Stimulated activated CD4-positive, alpha-beta T cell treated with anti-CD3 and anti-CD28 coated beads, TNF-alpha, amount 100 ng/mL, for 1 hour (primary cell): ENCODE results near the gene KLHL4.
"Not testable (repeated sequence)": the region's sequence is repeated elsewhere in the genome, so short reads cannot be mapped to it uniquely, and the experiment has no call there.

ENCODE experiments used
- DNase-seq, 3 donors: peaks; one replicate each; pipeline ENCODE4 v3.0.0-alpha.2; 2020; ENCODE audit warnings: low read depth in 3 of 3, low spot score in 1 of 3

The KLHL4 gene

DNA sequence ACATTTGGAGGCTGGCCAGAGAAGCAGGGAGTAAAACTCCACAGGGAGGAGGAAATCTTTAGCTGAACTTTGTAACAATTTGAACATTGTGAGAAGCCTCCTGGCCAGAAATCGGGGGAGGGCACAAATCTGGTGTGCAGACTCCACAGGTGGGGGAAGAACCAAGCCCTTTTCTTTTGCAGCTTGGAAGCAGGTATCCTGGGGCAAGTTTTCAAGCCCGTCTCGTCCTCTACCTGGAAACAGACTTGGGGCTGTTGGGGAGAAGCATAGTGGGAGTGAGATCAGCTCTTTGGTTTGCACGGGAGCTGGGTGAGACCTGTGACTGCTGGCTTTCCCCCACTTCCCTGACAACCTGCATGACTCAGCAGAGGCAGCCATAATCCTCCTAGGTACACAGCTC, 123.8 kb downstream of the KLHL4 start:
- DNase-seq: not testable (repeated sequence)

DNA sequence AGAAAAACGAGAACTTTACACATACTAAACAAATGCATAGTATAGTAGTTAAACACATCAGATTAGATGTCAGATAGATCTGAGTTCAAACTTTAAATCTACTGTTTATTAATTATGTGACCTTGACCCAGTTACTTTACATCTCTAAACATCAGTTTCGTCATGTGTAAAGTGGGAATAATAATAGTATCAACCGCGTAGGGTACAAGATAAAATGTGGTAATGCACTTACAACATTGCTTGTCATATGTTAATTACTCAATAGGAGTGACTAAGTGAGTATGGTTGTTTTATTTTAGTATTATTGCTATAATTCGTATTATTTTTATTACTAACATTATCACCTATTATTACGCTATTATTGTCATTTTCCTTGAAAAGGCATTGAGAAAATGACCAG, 144.2 kb downstream of the KLHL4 start:
- DNase-seq: no peak

DNA sequence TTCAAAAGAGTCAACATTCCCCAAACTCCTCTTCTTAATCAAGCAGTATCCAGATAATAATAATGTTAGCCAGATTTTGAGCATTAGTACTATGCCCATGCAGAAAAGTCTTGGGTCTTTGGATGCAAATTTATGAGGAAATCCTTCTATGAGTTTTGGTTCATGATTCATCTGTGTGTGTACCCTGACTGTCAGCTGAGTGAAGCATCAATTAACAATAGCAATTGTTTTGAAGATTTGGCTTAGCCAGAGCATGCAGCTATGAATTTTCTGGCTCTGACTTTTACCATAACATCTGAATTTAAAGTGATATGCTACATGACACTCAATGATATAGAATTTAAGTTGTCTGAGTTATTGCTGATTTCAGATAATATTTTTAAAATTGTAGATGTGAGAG, 145.8 kb downstream of the KLHL4 start:
- no peak for DNase-seq

DNA sequence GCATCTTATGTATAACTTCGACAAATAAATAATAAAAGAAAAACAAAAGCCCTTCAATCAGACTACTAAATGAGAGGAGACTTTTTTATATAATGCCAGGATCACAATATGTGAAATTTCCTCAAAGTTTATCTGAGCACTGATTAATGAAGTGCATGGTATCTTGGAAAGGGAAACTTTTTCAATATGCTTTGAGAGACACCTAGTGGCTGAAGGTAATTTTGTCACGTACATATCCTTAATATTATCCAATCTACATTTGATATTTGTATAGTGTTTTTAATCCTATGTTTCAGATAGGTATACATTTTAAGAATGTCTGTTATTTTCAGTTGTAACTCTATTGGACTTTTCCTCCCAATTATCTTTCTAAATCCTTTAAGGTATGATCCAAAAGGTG, 146.8 kb downstream of the KLHL4 start:
- no peak for DNase-seq

DNA sequence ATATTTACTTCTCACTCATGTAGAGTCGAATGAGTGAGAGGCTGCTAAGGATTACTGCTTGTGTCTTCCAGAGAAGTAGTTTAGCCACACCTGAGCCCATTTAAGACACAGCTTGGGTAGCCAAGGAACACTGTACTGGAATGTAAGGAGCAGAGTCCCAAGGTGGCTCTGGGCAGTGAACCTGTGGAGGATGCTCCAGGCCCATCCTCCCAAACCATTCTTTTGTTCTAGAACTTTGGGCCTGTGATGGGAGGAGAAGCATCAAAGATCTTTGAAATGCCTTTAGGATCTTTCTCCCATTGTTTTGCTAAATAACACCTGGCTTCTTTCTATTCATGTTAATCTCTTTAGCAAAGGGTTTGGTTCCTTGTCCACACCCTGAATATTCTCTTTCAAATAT, 162.2 kb downstream of the KLHL4 start:
- DNase-seq: no peak

DNA sequence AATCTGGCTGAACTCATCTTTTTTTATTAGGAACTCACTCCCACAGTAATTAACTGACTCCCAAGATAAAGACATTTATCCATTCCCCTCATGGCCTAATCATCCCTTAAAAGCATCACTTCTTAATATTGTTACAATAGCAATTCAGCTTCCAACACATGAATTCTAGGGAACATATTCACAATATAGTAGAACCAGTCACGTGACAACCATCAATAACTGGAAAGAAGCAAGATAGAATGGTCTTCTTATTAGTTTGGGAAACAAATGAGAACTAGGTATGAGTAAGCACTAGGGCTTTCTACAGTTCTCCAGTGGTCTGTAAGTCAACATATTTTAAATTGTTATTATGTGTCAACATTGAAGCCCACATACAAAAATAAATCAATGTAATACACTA, 170.1 kb downstream of the KLHL4 start:
- no peak for DNase-seq

DNA sequence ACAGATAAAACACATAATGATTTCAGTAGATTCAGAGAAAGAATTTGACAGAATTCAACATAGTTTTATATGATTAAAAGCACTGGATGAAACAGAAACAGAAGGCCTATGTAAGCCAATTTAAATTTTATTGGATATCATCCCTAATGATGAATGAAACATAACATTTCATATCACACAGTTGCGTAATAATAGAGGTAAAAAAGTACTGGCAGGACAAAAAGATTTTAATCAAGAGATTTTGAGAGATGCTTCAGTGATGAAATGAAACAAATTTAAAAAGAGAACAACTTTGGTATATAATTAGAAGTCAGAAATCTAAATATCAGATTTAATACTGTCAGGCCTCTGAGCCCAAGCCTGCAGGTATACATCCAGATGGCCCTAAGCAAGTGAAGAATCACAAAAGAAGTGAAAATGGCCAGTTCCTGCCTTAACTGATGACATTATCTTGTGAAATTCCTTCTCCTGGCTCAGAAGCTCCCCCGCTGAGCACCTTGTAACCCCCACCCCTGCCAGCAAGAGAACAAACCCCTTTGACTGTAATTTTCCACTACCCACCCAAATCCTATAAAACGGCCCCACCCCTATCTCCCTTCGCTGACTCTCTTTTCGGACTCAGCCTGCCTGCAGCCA, 170.6 kb downstream of the KLHL4 start:
- not testable (repeated sequence) for DNase-seq

DNA sequence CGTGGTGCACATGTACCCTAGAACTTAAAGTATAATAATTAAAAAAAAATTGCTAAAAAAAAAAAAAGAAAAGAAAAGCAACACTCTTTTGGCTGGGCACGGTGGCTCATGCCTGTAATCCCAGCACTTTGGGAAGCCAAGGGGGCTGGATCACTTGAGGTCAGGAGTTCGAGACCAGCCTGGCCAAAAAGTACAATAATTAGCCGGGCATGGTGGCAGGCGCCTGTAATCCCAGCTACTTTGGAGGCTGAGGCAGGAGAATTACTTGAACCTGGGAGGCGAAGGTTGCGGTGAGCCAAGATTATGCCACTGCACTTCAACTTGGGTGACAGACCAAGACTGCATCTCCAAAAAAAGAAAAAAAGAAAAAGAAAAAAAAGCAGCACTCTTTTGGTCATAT, 171.6 kb downstream of the KLHL4 start:
- DNase-seq: not testable (repeated sequence)

DNA sequence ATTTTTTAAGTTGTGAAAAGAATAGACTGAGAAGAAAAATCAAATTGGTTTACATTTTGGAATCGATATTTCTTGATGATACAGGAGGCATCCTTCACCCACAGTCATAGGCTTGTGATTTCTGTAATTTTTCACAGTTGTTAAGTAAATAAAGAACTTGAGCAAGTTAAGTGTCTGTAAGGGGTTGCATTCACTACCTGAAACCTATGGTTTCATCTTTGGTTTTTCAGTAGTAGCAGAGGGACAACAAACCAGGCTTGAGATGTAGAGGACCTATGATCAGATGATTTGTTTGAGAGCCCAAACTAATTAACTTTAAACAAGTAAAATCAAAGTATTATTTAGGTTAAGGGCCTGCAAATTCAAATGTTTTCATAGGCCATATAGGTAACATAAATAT, 175.6 kb downstream of the KLHL4 start:
- no peak for DNase-seq

DNA sequence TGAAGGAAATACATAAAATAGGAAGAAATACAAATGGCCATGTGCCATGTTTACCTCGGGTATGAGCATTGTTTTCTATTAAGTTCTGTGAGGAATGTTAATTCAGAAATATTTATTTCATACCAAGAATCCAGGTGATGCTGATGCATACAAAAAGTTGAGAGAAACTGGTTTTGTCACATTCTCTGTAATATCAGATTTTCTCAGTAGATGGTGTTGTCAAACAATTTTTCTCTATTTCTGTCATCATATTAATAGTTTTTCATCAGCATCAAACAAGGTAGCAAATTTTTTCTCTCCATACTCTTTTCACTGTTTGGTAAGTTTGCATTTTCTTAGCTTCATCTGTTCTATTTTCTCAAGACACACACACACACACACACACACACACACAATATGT, 179.8 kb downstream of the KLHL4 start:
- no peak for DNase-seq

DNA sequence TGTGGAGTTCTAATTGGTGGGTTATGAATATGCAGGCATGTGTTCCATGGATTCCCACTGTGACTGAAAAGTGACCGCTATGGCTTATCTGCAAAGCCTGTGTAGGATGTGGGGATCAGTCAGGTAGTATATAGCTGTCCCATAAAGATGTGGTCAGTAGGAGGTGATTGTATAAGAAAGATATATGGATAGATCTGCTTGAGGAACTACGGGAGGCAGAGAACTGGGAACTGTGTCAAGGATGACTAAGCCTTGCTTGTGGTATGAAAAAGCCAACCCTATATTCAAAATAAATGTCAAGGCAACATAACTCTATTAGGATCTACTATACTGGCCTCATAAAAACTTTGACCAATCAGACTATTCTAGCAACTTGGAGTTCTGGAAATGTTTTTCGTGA, 185.2 kb downstream of the KLHL4 start:
- DNase-seq: no peak

DNA sequence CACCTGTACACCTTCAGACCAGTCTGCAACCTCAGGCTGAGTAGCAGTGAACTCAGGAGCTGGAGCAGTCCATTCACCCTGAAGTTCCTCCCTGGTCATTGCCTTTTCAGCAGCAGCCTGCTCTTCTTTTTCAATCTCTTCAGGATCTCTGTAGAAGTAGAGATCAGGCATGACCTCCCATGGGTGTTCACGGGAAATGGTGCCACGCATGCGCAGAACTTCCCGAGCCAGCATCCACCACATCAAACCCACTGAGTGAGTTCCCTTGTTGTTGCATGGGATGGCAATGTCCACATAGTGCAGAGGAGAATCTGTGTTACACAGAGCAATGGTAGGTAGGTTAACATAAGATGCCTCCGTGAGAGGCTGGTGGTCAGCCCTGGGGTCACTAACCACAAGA, 185.9 kb downstream of the KLHL4 start:
- not testable (repeated sequence) for DNase-seq

DNA sequence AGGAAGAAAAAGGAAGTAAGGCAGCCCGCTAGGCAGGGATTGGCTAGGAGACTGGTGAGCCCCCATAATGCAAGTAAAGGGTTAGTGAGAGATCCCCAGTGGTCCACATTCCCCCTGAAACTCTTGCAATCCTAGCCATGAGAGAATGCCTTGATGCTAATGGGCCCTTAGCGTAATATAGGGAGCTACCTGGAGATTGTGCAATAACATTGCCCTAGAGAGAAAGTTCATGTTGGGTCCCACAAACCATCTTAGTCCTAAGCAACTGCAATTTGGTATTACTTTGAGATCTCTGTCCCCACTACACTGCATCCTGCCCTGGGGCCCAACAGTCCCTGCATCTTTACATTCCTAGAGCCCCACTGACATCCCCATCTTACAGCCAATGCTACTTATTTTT, 188.5 kb downstream of the KLHL4 start:
- no peak for DNase-seq

DNA sequence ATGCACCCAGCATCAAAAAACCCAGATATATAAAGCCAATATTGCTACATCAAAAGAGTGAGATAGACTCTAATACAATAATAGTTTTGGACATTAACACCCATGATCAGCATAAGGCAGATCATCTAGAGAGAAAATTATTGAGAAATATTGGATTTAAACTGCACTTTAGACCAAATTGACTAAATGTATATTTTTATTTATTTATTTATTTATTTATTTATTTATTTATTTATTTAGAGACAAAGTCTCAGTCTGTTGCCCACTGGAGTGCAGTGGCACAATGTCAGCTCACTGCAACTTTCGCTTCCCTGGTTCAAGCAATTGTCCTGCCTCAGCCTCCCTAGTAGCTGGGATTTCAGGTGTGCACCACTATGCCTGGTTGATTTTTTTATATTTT, 193.0 kb downstream of the KLHL4 start:
- no peak for DNase-seq
